Activated CD4-positive, alpha-beta T cell treated with anti-CD3 and anti-CD28 coated beads, Interleukin-10, Interleukin-2, amounts not matched to agents 100 ng/mL and 50 ng/mL, durations not matched to agents 16 hours and 8 hours (primary cell): ENCODE results near the gene TOLLIP.
"Not testable (repeated sequence)": the region's sequence is repeated elsewhere in the genome, so short reads cannot be mapped to it uniquely, and the experiment has no call there.

Source experiments
- DNase-seq: peaks from one replicate; pipeline ENCODE4 v3.0.0-alpha.2; 2020

TOLLIP gene

DNA sequence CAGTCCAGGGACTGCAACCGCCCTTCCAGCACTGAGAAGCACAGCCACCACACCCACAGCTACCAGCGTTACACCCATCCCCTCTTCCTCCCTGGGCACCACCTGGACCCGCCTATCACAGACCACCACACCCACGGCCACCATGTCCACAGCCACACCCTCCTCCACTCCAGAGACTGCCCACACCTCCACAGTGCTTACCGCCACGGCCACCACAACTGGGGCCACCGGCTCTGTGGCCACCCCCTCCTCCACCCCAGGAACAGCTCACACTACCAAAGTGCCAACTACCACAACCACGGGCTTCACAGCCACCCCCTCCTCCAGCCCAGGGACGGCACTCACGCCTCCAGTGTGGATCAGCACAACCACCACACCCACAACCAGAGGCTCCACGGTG is 66.7 kb downstream of the TOLLIP start:
- DNase-seq = not testable (repeated sequence)

DNA sequence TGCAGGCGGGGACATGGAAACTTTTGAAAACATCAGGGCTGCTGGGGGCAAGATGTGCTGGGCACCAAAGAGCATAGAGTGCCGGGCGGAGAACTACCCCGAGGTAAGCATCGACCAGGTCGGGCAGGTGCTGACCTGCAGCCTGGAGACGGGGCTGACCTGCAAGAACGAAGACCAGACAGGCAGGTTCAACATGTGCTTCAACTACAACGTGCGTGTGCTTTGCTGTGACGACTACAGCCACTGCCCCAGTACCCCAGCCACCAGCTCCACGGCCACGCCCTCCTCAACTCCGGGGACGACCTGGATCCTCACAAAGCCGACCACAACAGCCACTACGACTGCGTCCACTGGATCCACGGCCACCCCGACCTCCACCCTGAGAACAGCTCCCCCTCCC is 67.1 kb downstream of the TOLLIP start:
- no peak for DNase-seq

DNA sequence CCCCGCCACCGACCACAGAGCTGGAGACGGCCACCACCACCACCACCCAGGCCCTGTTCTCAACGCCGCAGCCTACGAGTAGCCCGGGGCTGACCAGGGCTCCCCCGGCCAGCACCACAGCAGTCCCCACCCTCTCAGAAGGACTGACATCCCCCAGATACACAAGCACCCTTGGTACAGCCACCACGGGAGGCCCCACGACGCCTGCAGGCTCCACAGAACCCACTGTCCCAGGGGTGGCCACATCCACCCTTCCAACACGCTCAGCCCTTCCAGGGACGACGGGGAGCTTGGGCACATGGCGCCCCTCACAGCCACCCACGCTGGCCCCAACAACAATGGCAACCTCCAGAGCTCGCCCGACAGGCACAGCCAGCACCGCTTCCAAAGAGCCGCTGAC is 67.7 kb downstream of the TOLLIP start:
- DNase-seq = no peak

DNA sequence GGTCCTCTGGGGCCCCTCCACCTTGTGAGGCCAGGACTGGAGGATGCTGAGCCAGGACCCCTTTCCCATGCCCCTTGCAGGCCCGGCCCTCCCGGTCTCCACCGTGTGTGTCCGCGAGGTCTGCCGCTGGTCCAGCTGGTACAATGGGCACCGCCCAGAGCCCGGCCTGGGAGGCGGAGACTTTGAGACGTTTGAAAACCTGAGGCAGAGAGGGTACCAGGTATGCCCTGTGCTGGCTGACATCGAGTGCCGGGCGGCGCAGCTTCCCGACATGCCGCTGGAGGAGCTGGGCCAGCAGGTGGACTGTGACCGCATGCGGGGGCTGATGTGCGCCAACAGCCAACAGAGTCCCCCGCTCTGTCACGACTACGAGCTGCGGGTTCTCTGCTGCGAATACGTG is 68.7 kb downstream of the TOLLIP start:
- DNase-seq = no peak

DNA sequence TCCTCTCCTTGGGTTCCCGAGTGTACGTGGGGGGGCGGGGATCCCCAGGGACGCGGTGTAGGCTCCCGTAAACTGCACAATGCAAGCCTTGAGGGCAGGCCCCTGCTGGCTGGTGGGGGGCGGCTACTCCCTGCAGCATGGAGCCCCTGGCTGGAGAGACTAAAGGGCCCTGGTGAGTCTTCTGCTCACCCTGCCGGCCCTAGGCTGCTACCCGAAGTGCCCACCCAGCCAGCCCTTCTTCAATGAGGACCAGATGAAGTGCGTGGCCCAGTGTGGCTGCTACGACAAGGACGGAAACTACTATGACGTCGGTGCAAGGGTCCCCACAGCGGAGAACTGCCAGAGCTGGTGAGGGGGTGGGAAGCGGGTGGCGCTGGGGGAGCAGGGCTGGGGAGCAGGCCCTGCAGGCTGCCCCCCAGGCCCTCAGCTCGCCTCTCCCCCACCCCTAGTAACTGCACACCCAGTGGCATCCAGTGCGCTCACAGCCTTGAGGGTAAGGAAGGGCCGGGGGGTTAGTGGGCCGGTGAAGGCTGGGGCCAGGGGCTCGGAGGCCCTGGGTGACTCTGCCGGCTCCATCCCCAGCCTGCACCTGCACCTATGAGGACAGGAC is 69.7 kb downstream of the TOLLIP start:
- no peak for DNase-seq

DNA sequence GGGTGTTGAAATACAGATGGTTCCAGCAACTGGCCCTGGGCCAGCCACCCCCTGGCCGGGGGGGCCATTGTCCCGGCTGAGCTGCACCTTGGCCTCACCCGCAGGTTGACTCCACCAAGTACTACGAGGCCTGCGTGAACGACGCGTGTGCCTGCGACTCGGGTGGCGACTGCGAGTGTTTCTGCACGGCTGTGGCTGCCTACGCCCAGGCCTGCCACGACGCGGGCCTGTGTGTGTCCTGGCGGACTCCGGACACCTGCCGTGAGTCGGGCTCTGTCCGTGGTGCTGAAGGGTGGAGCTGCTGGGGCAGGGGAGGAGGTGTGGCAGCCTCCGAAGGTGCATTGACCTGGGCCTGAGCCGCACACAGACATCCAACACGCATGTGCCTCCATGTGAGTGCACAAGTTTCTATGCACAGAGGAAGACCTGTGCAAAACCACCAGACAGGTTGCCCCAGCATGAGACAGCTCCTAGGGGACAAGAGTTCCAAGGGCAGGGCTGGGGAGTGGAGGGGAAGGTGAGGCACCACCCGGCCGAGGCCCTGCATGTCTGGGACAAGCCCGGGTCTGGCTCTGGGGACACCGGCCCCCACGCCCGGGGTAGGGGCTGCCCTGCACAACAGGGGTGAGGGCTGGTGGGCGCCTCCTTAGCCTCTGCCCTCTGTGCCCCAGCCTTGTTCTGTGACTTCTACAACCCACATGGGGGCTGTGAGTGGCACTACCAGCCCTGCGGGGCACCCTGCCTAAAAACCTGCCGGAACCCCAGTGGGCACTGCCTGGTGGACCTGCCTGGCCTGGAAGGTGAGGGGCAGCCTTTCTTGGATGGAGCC is 70.5 kb downstream of the TOLLIP start:
- DNase-seq = no peak

DNA sequence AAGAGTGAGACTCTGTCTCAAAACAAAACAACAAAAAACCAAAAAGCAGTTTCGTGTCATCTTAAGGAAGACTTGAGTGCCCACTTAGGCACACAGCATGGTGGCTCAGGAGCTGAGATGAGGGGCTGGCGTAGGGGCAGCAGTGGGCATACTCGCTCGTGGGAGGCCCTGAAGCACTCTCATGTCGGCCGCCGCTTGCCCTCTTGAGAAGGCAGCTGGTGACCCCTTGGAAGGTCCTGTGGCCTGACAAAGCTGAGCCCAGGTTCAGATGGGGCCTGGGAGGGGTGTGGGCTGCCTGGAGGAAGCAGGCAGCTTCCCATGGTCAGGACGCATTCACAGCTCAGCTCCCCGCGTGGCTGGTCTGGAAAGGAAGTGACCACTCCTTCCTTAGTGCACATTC is 71.6 kb downstream of the TOLLIP start:
- DNase-seq = no peak

DNA sequence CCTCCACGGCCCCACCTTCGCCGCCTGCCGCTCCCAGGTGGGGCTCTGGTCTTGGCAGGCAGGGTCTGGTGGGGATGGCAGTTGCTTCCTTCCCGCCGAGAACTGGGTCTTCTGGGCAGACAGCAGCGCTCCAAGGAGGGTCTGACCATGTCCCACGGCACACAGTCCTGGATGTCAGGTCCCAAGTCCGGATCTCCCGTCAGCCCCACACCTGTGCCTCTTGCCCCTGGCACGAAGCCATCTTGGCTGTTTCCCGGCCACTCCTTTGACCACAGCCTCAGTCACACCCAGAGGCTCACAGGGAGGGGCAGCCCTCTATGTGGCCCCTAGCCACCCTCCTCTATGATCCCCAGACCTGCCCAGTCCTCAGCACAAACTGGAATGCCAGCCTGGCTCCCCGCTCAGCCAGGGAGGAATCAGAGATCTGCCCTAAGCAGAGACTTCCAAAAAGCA is 72.3 kb downstream of the TOLLIP start:
- DNase-seq = no peak

DNA sequence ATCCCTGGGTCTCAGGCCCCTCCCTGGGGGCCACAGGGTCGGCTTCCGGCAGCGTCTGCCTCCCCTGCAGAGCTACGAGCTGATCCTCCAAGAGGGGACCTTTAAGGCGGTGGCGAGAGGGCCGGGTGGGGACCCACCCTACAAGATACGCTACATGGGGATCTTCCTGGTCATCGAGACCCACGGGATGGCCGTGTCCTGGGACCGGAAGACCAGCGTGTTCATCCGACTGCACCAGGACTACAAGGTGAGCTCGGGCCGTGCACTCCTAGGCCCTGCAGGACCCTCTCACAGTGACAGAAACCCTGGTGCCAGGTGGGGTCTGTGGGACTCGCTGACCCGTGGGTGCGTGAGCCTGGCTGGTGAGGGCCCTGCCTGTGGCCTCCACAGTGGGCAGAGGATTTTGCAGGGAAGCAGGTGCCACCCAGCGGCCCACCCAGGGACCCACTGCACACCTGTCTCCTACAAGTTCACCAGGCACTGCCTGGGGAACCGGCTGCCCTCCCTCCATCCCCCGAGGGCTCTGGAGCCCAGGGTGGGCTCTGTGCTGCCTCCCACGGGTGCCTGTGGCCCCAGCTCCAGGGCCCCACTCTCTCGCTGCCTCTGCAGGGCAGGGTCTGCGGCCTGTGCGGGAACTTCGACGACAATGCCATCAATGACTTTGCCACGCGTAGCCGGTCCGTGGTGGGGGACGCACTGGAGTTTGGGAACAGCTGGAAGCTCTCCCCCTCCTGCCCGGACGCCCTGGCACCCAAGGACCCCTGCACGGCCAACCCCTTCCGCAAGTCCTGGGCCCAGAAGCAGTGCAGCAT is 72.9 kb downstream of the TOLLIP start:
- DNase-seq = no peak

DNA sequence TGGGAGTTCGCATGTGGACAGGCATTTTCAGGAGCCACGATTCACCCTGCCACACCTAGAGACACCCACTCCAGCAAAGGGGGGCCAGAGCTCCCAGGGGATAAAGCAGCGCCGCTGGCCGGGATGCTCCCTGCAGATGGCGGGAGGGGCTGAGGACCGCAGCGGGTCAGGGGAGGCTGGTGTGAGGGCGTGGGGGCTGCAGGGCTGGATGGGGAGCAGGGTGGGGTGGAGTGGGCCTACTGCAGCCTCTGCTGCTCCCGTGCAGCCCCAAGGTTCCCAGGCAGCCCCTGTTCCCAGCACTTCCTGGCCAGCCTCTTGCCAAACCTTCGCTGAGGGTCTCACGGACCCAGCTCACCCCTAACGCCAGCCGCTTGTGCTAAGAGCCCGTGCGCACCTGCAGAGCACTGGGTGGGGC is 73.5 kb downstream of the TOLLIP start:
- DNase-seq = no peak

DNA sequence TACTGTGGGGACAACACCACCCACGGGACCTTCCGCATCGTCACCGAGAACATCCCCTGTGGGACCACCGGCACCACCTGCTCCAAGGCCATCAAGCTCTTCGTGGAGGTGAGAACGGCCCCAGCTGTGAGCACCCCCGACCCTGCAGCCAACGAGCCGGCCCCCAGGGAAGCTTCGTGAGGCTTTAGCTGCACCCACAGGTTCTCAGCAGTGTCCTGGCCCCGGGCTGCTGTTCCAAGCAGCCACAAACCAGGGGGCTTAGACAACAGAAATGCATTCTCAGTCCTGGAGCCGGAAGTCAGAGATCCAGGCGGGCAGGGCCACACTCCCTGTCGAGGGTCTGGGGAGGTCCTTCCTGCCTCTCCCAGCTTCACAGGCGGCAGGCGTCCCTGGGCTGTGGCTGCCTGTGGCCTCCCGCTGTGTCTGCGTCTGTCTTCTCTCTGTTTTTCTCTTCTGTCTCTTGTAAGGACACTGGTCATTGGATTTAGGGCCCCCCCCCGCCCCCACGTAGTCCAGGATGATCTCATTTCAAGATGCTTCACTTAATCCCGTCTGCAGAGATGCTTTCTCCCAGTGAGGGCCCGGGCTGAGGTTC is 74.0 kb downstream of the TOLLIP start:
- DNase-seq = no peak

DNA sequence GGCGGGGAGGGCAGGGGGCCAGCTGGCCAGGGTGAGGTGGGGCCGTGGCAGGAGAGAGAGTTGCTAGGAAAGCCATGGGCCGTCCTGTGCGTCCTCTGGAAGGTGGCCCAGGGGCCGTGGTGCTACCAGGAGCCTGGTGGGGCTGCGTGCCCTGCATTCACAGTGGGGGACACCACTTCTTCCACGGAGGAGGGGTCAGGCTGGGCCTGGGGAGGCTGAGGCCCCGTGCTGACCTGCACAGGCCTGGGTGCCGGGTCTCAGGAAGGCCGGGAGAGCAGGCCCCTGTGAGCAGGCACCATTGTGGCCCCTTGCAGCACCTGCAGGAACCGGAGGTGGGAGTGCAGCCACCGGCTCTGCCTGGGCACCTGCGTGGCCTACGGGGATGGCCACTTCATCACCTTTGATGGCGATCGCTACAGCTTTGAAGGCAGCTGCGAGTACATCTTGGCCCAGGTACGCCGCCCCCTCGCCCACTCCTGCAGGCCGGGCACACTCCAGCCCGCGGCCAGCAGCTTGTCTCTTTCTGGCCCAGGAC is 74.6 kb downstream of the TOLLIP start:
- no peak for DNase-seq

DNA sequence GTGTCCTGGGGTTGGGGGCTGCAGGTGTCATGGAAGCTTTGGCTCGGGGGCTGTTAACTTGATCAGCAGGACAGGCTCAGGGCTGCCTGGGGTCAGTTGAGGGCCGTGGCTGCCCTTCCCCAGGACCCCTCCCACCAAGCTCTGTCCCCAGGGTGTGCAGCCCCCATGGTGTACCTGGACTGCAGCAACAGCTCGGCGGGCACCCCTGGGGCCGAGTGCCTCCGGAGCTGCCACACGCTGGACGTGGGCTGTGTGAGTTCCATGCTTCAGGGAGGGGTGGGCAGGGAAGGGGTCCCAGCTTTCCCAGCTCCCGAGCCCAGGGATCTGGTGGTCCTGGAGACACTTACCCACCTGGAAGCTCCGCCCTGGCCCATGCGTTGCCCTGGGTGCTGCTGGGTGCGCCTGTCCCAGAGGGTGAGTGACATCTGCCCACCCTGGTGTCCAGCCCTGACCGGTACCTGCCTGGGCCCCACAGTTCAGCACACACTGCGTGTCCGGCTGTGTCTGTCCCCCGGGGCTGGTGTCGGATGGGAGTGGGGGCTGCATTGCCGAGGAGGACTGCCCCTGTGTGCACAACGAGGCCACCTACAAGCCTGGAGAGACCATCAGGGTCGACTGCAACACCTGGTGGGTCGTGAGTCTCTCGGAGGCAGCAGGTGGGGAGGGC is 75.2 kb downstream of the TOLLIP start:
- no peak for DNase-seq

DNA sequence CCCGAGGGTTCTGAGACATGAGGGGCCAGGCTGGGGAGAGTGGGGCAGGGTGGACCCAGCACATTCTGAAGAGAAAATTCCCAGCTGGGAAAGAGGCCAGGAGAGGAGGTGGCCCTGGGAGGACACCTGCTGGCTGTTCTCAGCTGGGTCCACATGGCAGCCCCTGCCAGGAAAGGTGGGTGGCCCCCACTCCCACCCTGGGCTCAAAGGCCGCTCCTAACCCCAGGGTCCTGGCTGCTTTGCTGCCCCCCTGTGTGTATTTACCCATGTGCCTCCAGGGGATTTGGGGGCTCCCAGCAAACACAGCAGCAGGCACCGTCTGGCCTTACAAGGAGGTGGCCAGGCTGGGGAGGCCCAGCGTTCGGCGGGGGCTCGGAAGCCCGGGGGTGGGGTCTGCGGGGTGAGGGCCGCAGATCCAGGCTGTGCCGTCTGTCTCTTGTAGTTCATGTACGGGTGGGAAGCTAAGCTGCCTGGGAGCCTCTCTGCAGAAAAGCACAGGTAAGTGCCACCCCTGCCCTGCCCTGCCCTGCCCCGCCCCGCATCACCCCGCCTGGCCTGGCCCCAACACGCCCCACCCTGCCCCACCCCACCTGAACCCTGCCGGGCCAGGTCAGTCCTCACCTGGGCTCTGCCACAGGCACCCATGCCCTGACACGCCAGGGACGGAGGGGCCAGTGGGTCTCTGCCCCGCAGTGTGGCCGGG is 75.9 kb downstream of the TOLLIP start:
- no peak for DNase-seq

DNA sequence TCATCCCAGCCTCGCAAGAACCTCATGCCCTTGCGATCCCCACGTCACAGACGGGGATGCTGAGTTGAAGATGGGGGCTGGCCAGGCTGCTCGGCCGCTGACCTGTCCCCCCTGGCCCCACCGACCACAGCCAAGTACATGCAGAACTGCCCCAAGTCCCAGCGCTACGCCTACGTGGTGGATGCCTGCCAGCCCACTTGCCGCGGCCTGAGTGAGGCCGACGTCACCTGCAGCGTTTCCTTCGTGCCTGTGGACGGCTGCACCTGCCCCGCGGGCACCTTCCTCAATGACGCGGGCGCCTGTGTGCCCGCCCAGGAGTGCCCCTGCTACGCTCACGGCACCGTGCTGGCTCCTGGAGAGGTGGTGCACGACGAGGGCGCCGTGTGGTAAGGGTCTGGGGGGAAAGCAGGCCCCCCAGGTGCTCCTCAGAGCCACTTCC is 76.5 kb downstream of the TOLLIP start:
- DNase-seq = no peak

DNA sequence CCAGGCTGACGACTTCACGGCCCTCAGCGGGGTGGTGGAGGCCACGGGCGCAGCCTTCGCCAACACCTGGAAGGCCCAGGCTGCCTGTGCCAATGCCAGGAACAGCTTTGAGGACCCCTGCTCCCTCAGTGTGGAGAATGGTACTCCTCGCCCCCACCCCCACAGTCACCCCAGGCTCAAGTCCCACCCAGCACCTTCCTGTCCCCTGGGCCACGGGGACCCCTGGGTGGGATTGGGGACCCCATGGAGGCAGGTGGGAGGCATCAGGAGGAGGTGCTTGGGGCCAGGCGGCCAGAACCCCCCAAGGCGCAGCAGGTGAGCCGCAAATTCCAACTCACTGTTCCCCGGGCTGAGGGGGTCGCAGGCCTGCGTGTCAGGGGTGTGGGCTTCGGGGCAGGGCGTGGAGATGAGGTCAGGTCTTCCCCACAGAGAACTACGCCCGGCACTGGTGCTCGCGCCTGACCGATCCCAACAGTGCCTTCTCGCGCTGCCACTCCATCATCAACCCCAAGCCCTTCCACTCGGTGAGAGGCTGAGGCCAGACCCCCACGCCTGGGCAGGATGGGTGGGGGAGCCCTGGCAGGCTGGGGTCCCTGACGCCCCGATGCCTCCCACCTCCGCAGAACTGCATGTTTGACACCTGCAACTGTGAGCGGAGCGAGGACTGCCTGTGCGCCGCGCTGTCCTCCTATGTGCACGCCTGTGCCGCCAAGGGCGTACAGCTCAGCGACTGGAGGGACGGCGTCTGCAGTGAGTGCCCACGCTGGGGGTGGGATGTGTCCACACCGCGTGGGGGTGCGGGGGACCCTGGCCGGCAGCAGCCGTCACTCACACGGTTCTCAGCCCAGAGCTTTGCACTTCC is 77.2 kb downstream of the TOLLIP start:
- no peak for DNase-seq

DNA sequence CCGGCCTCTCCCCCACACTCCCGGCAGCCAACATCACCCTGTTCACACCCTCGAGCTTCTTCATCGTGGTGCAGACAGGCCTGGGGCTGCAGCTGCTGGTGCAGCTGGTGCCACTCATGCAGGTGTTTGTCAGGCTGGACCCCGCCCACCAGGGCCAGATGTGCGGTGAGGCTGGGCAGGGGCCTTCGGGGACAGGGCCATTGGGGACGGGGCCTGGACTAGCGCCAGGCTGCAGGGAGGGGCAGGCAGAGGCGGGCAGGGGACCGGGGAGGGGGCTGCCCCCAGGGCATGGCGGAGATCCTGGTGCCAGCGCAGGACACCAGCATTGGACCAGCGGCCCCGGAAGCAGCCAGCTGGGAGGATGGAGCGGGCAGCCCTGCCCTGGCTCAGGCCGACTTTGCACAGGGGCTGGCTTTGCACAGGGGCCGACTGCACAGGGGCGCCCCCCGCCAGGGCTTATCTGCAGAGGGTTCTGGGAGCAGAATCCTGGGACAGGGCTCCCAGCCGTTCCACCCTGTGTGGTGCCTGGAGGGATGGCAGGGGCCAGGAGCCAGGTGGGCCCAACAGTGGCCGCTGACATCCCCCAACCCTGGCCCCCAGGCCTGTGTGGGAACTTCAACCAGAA is 77.9 kb downstream of the TOLLIP start:
- no peak for DNase-seq

DNA sequence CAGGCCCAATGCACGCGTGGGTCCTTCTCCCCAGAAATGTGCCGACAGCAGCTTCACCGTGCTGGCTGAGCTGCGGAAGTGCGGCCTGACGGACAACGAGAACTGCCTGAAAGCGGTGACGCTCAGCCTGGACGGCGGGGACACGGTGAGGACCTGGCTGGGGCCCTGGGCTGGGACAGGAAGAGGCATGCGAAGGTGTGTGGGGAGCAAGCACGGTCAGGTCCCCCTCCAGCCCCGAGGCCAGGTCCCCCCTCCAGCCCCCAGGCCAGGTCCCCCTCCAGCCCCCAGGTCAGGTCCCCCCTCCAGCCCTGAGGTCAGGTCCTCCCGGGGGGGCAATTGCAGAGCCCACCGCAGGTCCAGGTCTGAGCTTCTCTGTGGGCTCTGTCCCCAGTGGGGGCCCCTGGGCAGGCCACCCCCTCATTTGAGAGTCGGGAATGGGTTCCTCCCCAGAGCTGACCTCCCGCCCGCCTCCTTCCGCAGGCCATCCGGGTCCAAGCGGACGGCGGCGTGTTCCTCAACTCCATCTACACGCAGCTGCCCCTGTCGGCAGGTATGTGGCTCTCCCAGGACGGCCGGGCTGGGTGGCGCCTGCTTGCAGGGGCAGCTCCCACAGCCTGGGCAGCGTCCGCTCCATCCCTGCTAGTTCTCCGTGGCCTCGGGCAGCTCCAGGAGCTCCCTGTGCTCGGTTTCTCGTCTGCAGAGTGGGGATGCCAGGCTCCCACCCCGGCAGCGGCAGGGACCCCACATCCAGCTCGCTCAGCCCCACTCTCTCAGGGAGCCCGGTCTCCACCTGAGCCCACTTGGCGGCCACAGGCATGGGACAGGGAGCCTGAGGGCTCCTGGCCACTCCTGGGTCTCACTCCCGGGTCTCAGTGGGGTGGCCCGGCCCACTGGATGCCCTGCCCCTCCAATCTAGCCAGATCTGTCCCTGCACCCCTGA is 78.7 kb downstream of the TOLLIP start:
- no peak for DNase-seq

DNA sequence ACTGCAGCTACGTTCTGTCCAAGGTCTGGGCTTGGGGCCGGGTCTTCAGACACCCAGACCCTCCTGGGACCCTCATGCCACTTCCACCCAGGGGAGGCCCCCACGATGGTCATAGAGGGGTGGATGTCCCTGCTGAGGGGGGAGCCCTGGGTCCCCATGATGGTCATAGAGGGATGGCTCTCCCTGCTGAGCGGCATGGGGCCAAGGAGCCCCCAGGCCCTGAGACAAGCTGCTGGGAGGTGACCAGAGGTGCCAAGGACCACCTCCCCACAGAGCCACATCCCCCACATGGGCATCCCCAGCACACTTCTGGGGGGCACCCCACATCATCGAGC is 79.3 kb downstream of the TOLLIP start:
- DNase-seq = no peak
